Measurements from ENCODE around the gene ZC3H15. TPM values are rescaled to one million over a fixed set of nuclear protein-coding genes. Genes with fewer than 3 reads are reported as not detected.

Gene ZC3H15
- total RNA-seq, 1 experiment from 2014 or later: 60.9 TPM

- TF ChIP-seq CDX4 (CRISPR knock-in tag; IDR thresholded peaks at IDR 0.05; ENCODE audit: borderline replicate concordance) (no peak), ZNF317 (CRISPR knock-in tag; IDR thresholded peaks at IDR 0.05; ENCODE audit: borderline replicate concordance, low read depth) (no peak)
Observed at GRCh38 chr2:186542002-186542401, 55.9 kb downstream of the ZC3H15 start (continued).

- Mint-ChIP-seq H3K36me3 (no peaks in the 10 kb centered on the region), H3K9me3 (no peaks in the 10 kb centered on the region), H3K4me3 (no peak overlapping the region), H3K27ac (peak overlapping the region; percentile 9; the same call in 1 of the 2 replicates), H3K4me1 (peaks cover 16% of the 10 kb centered on the region), H3K27me3 (ENCODE audit: low read depth) (no peaks in the 10 kb centered on the region; the same call in 1 of the 2 replicates)
- POLR2A ChIA-PET: no interaction called here
- no peak for TF ChIP-seq ZNF416 (CRISPR knock-in tag; IDR thresholded peaks at IDR 0.05)
- TF ChIP-seq ZNF219 (CRISPR knock-in tag; IDR thresholded peaks at IDR 0.05; ENCODE audit: borderline replicate concordance): no peak
- no peak for TF ChIP-seq GTF2I (CRISPR knock-in tag; conservative IDR thresholded peaks at IDR 0.05)
- no peak for TF ChIP-seq RORB (CRISPR knock-in tag; IDR thresholded peaks at IDR 0.05)
- TF ChIP-seq TCF7 (CRISPR knock-in tag; IDR thresholded peaks at IDR 0.05; ENCODE audit: low read depth): no peak
- no peak for TF ChIP-seq EMX1 (CRISPR knock-in tag; IDR thresholded peaks at IDR 0.05)
- no peak for TF ChIP-seq CREB1 (CRISPR knock-in tag; IDR thresholded peaks at IDR 0.05)
- TF ChIP-seq ATF2 (CRISPR knock-in tag; IDR thresholded peaks at IDR 0.05; ENCODE audit: borderline replicate concordance, low read depth): no peak
- CTCF ChIA-PET: no interaction called here
- no peak for DNase-seq (ENCODE audit: low spot score)
- ATAC-seq: no peak
Observed at GRCh38 chr2:186543561-186544131, 57.6 kb downstream of the ZC3H15 start.

- ChIA-PET CTCF (no interaction called here), POLR2A (no interaction called here)
- TF ChIP-seq ZNF423 (CRISPR knock-in tag; IDR thresholded peaks at IDR 0.05) (no peak), GRHL2 (CRISPR knock-in tag; IDR thresholded peaks at IDR 0.05; ENCODE audit: insufficient replicate concordance, severe bottlenecking) (no peak), SMAD3 (CRISPR knock-in tag; IDR thresholded peaks at IDR 0.05; ENCODE audit: borderline replicate concordance) (no peak), TP53 (CRISPR knock-in tag; IDR thresholded peaks at IDR 0.05) (no peak), GTF2I (CRISPR knock-in tag; conservative IDR thresholded peaks at IDR 0.05) (no peak), HMGXB4 (CRISPR knock-in tag; IDR thresholded peaks at IDR 0.05) (no peak)
- Mint-ChIP-seq H3K36me3 (no peaks in the 10 kb centered on the region), H3K27ac (peak overlapping the region; percentile 61), H3K4me1 (peaks cover 14% of the 10 kb centered on the region), H3K4me3 (no peak overlapping the region), H3K27me3 (ENCODE audit: low read depth) (no peaks in the 10 kb centered on the region; the same call in 1 of the 2 replicates), H3K9me3 (no peaks in the 10 kb centered on the region)
- ATAC-seq: peak; percentile 60
- DNase-seq (ENCODE audit: low spot score): no peak
Observed at GRCh38 chr2:186544255-186544675, 58.2 kb downstream of the ZC3H15 start.

- ChIA-PET CTCF (no interaction called here), POLR2A (no interaction called here)
- DNase-seq (ENCODE audit: low spot score) (no peak), ATAC-seq (no peak)
- Mint-ChIP-seq H3K4me1 (peaks cover 5% of the 10 kb centered on the region), H3K27me3 (ENCODE audit: low read depth) (no peaks in the 10 kb centered on the region), H3K36me3 (no peaks in the 10 kb centered on the region), H3K4me3 (no peak overlapping the region), H3K27ac (no peak overlapping the region), H3K9me3 (peaks cover 3% of the 10 kb centered on the region; the same call in 1 of the 2 replicates)
- TF ChIP-seq RELA (CRISPR knock-in tag; IDR thresholded peaks at IDR 0.05; ENCODE audit: borderline replicate concordance) (no peak), CREM (CRISPR knock-in tag; IDR thresholded peaks at IDR 0.05) (no peak), FOXK1 (CRISPR knock-in tag; IDR thresholded peaks at IDR 0.05) (no peak), ZBTB21 (CRISPR knock-in tag; IDR thresholded peaks at IDR 0.05; ENCODE audit: borderline replicate concordance) (no peak), JUN (CRISPR knock-in tag; IDR thresholded peaks at IDR 0.05) (no peak), MLX (CRISPR knock-in tag; IDR thresholded peaks at IDR 0.05) (no peak), ZNF138 (CRISPR knock-in tag; conservative IDR thresholded peaks at IDR 0.05) (no peak), GTF2I (CRISPR knock-in tag; conservative IDR thresholded peaks at IDR 0.05) (no peak), CBFB (CRISPR knock-in tag; IDR thresholded peaks at IDR 0.05; ENCODE audit: low read depth) (no peak), ZBTB43 (CRISPR knock-in tag; IDR thresholded peaks at IDR 0.05) (no peak)
Observed at GRCh38 chr2:186546846-186547245, 60.8 kb downstream of the ZC3H15 start.
